HepG2 (cell line): ENCODE results near the gene VAMP5. TPM values are rescaled to one million over a fixed set of nuclear protein-coding genes. Genes with fewer than 3 reads are reported as not detected.

Source experiments
- BRCA1 ChIP-seq: sonication (generic); formaldehyde crosslinking; IDR thresholded peaks from 2 replicates; pipeline ENCODE4 v1.4.0; 2020; ENCODE audit warnings: missing genetic modification reagents
- DMAP1 ChIP-seq: IDR thresholded peaks from 2 replicates; pipeline ENCODE4 v1.6.1; 2016
- ELF3 ChIP-seq: IDR thresholded peaks from 2 replicates; pipeline ENCODE4 v1.6.1; 2016; ENCODE audit warnings: missing genetic modification reagents, missing compliant biosample characterization
- ETV5 ChIP-seq: IDR thresholded peaks from 2 replicates; pipeline ENCODE4 v1.6.1; 2018; ENCODE audit warnings: missing biosample characterization, missing genetic modification reagents, inconsistent platforms, borderline replicate concordance
- FOXO4 ChIP-seq: sonication (generic); formaldehyde crosslinking; conservative IDR thresholded peaks from 2 replicates; pipeline ENCODE4 v1.8.1; 2023; ENCODE audit warnings: missing genetic modification reagents
- IKZF4 ChIP-seq: sonication (generic); formaldehyde crosslinking; IDR thresholded peaks from 2 replicates; pipeline ENCODE4 v1.5.1; 2020; ENCODE audit warnings: borderline replicate concordance, mild to moderate bottlenecking, low read depth, missing genetic modification reagents; ENCODE audit errors: not compliant biosample characterization
- KDM5A ChIP-seq: fragments of 200-600 bp; sonication (generic); IDR thresholded peaks from 2 replicates; pipeline ENCODE4 v1.7.0; 2018; ENCODE audit warnings: antibody characterized with exemption, mild to moderate bottlenecking, low read length, borderline replicate concordance
- MLXIP ChIP-seq: sonication (generic); formaldehyde crosslinking; IDR thresholded peaks from 2 replicates; pipeline ENCODE4 v1.9.0; 2021; ENCODE audit warnings: missing genetic modification reagents, borderline replicate concordance
- NR2F2 ChIP-seq: IDR thresholded peaks from 2 replicates; pipeline ENCODE4 v1.6.1; 2012; ENCODE audit warnings: low read depth, inconsistent platforms, borderline replicate concordance
- RBM22 ChIP-seq: fragments of 200-400 bp; formaldehyde crosslinking; optimal IDR thresholded peaks from 2 replicates; pipeline ENCODE3; 2017; ENCODE audit warnings: mild to moderate bottlenecking, low read length, moderate library complexity
- RFX1 ChIP-seq: fragments of 450-650 bp; IDR thresholded peaks from 2 replicates; pipeline ENCODE4 v1.6.1; 2017
- YEATS2 ChIP-seq: sonication (generic); formaldehyde crosslinking; IDR thresholded peaks from 2 replicates; pipeline ENCODE4 v1.4.0; 2020; ENCODE audit warnings: missing genetic modification reagents, borderline replicate concordance
- ZNF142 ChIP-seq: sonication (generic); formaldehyde crosslinking; IDR thresholded peaks from 2 replicates; pipeline ENCODE4 v1.4.0; 2020; ENCODE audit warnings: missing genetic modification reagents
- ZNF747 ChIP-seq: sonication (generic); formaldehyde crosslinking; IDR thresholded peaks from 2 replicates; pipeline ENCODE4 v1.8.1; 2023; ENCODE audit warnings: missing genetic modification reagents, mild to moderate bottlenecking, borderline replicate concordance
- ZSCAN30 ChIP-seq: sonication (generic); formaldehyde crosslinking; IDR thresholded peaks from 2 replicates; pipeline ENCODE4 v1.5.0; 2020; ENCODE audit warnings: mild to moderate bottlenecking, missing genetic modification reagents
- polyA plus RNA-seq, 8 experiments: library from polyadenylated mRNA; depleted of rRNA in 3 of 8; stranded (reverse) in 7 of 8; unstranded in 1 of 8; fragments of >200 nt; fragmentation: Illumina TruSeq in 4 of 8; extraction: Trizol in 4 of 8; gene quantifications; 2 replicates each; pipeline versions ENCODE4 v1.2.1 to v1.2.3, GENCODE V29; 2011 to 2016; ENCODE audit warnings: low read depth in 4 of 8, missing spikeins in 1 of 8, mixed read lengths in 1 of 8; ENCODE audit not compliant: insufficient read depth in 1 of 8
- total RNA-seq, 5 experiments: library from RNA; depleted of rRNA; stranded (reverse); fragments of >200 nt; fragmentation: Illumina TruSeq; extraction: Trizol; gene quantifications; 2 replicates each; pipeline ENCODE4 v1.2.3, GENCODE V29; 2016; ENCODE audit warnings: low read depth in 1 of 5
- TF ChIP-seq, protein P1 (sequence below): sonication (generic); formaldehyde crosslinking; IDR thresholded peaks from 2 replicates; pipeline ENCODE4 v1.5.0; 2020; ENCODE audit warnings: mild to moderate bottlenecking, missing genetic modification reagents, borderline replicate concordance

Gene VAMP5
- total and polyA plus RNA-seq, 2 of the 13 experiments (the other 11 are each of a cell fraction or from before 2014, with no cell fraction given), result 7.2 to 56.7 TPM

GRCh38 chr2:85611217-85611704 is 27.0 kb downstream of the VAMP5 start (continued):
- TF ChIP-seq ZNF747 (CRISPR knock-in tag) (no peak), ELF3 (CRISPR knock-in tag) (no peak), FOXO4 (CRISPR knock-in tag) (no peak), IKZF4 (no peak), YEATS2 (CRISPR knock-in tag) (no peak), RFX1 (no peak), NR2F2 (peak; percentile 30; the same call in 1 of the 2 replicates), BRCA1 (0 out of 2 replicates have a peak, but pooled peaks have one; percentile 2), KDM5A (no peak), ZSCAN30 (CRISPR knock-in tag) (no peak), ZNF142 (CRISPR knock-in tag) (no peak), DMAP1 (CRISPR knock-in tag) (no peak), RBM22 (peak; percentile 53), MLXIP (CRISPR knock-in tag) (no peak), ETV5 (no peak)
- TF ChIP-seq, protein P1, sequence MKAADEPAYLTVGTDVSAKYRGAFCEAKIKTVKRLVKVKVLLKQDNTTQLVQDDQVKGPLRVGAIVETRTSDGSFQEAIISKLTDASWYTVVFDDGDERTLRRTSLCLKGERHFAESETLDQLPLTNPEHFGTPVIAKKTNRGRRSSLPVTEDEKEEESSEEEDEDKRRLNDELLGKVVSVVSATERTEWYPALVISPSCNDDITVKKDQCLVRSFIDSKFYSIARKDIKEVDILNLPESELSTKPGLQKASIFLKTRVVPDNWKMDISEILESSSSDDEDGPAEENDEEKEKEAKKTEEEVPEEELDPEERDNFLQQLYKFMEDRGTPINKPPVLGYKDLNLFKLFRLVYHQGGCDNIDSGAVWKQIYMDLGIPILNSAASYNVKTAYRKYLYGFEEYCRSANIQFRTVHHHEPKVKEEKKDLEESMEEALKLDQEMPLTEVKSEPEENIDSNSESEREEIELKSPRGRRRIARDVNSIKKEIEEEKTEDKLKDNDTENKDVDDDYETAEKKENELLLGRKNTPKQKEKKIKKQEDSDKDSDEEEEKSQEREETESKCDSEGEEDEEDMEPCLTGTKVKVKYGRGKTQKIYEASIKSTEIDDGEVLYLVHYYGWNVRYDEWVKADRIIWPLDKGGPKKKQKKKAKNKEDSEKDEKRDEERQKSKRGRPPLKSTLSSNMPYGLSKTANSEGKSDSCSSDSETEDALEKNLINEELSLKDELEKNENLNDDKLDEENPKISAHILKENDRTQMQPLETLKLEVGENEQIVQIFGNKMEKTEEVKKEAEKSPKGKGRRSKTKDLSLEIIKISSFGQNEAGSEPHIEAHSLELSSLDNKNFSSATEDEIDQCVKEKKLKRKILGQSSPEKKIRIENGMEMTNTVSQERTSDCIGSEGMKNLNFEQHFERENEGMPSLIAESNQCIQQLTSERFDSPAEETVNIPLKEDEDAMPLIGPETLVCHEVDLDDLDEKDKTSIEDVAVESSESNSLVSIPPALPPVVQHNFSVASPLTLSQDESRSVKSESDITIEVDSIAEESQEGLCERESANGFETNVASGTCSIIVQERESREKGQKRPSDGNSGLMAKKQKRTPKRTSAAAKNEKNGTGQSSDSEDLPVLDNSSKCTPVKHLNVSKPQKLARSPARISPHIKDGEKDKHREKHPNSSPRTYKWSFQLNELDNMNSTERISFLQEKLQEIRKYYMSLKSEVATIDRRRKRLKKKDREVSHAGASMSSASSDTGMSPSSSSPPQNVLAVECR (CRISPR knock-in tag), result no peak
